Measurements from ENCODE around the gene PHACTR3.

Gene PHACTR3

GRCh38 chr20:59823030-59823423 is 218.7 kb downstream of the PHACTR3 start:
- Histone ChIP-seq H3K9ac (ENCODE audit: low read length) (no peak overlapping the region), H2AFZ (ENCODE audit: low read length) (no peak overlapping the region), H3K27ac (ENCODE audit: low read length) (no peak overlapping the region), H3K27me3 (replicated peaks; ENCODE audit: insufficient read depth, low read length) (peaks cover 41% of the 10 kb centered on the region; the same call in 1 of the 2 replicates), H4K20me1 (ENCODE audit: insufficient read depth, low read length) (no peaks in the 10 kb centered on the region), H3K36me3 (replicated peaks; ENCODE audit: insufficient read depth, low read length) (no peaks in the 10 kb centered on the region), H3F3A (ENCODE audit: insufficient read depth, low read length) (no peaks in the 10 kb centered on the region), H3K4me3 (ENCODE audit: low read length) (no peak overlapping the region), H3K79me2 (ENCODE audit: low read length) (no peaks in the 10 kb centered on the region), H3K9me2 (replicated peaks; ENCODE audit: insufficient read depth, low read length) (no peaks in the 10 kb centered on the region), H3K9me3 (replicated peaks; ENCODE audit: insufficient read depth, low read length) (no peaks in the 10 kb centered on the region), H3K4me1 (ENCODE audit: low read length) (no peaks in the 10 kb centered on the region), H3K4me2 (ENCODE audit: low read depth, low read length) (no peak overlapping the region)
- TF ChIP-seq EZH2 (optimal IDR thresholded peaks at IDR 0.05; ENCODE audit: low read depth, low read length) (no peak), EZH2phosphoT487 (IDR thresholded peaks at IDR 0.05; ENCODE audit: low read length) (no peak)
- TF ChIP-seq, protein P1, sequence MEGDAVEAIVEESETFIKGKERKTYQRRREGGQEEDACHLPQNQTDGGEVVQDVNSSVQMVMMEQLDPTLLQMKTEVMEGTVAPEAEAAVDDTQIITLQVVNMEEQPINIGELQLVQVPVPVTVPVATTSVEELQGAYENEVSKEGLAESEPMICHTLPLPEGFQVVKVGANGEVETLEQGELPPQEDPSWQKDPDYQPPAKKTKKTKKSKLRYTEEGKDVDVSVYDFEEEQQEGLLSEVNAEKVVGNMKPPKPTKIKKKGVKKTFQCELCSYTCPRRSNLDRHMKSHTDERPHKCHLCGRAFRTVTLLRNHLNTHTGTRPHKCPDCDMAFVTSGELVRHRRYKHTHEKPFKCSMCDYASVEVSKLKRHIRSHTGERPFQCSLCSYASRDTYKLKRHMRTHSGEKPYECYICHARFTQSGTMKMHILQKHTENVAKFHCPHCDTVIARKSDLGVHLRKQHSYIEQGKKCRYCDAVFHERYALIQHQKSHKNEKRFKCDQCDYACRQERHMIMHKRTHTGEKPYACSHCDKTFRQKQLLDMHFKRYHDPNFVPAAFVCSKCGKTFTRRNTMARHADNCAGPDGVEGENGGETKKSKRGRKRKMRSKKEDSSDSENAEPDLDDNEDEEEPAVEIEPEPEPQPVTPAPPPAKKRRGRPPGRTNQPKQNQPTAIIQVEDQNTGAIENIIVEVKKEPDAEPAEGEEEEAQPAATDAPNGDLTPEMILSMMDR (IDR thresholded peaks at IDR 0.05; ENCODE audit: low read length) = no peak
- no peak for DNase-seq

- Histone ChIP-seq H3K9me3 (replicated peaks; ENCODE audit: insufficient read depth, low read length) (no peaks in the 10 kb centered on the region), H4K20me1 (ENCODE audit: insufficient read depth, low read length) (no peaks in the 10 kb centered on the region), H3K4me1 (ENCODE audit: low read length) (no peaks in the 10 kb centered on the region), H3K9ac (ENCODE audit: low read length) (no peak overlapping the region), H3K9me2 (replicated peaks; ENCODE audit: insufficient read depth, low read length) (no peaks in the 10 kb centered on the region), H3F3A (ENCODE audit: insufficient read depth, low read length) (no peaks in the 10 kb centered on the region), H3K27me3 (replicated peaks; ENCODE audit: insufficient read depth, low read length) (peaks cover 45% of the 10 kb centered on the region; the same call in 1 of the 2 replicates), H3K36me3 (replicated peaks; ENCODE audit: insufficient read depth, low read length) (no peaks in the 10 kb centered on the region), H2AFZ (ENCODE audit: low read length) (no peak overlapping the region), H3K4me3 (ENCODE audit: low read length) (no peak overlapping the region), H3K27ac (ENCODE audit: low read length) (no peak overlapping the region), H3K4me2 (ENCODE audit: low read depth, low read length) (no peak overlapping the region), H3K79me2 (ENCODE audit: low read length) (no peaks in the 10 kb centered on the region)
- no peak for DNase-seq
- TF ChIP-seq EZH2phosphoT487 (IDR thresholded peaks at IDR 0.05; ENCODE audit: low read length) (no peak), EZH2 (optimal IDR thresholded peaks at IDR 0.05; ENCODE audit: low read depth, low read length) (no peak)
- TF ChIP-seq, protein P1 (IDR thresholded peaks at IDR 0.05; ENCODE audit: low read length) = no peak
Observed at GRCh38 chr20:59823491-59824259, 219.3 kb downstream of the PHACTR3 start.

GRCh38 chr20:59824711-59825562 is 220.6 kb downstream of the PHACTR3 start:
- no peak overlapping the region for H2AFZ ChIP-seq (ENCODE audit: low read length)
- no peaks in the 10 kb centered on the region for H3K36me3 ChIP-seq (replicated peaks; ENCODE audit: insufficient read depth, low read length)
- H3K9ac ChIP-seq (ENCODE audit: low read length) = no peak overlapping the region
- H3K9me2 ChIP-seq (replicated peaks; ENCODE audit: insufficient read depth, low read length) = no peaks in the 10 kb centered on the region
- no peak for DNase-seq
- TF ChIP-seq, protein P1 (IDR thresholded peaks at IDR 0.05; ENCODE audit: low read length) = no peak
- TF ChIP-seq EZH2phosphoT487 (IDR thresholded peaks at IDR 0.05; ENCODE audit: low read length) = no peak
- no peak for TF ChIP-seq EZH2 (optimal IDR thresholded peaks at IDR 0.05; ENCODE audit: low read depth, low read length)
- no peak overlapping the region for H3K4me3 ChIP-seq (ENCODE audit: low read length)
- H3K4me2 ChIP-seq (ENCODE audit: low read depth, low read length) = no peak overlapping the region
- H3K79me2 ChIP-seq (ENCODE audit: low read length) = no peaks in the 10 kb centered on the region
- no peaks in the 10 kb centered on the region for H3K4me1 ChIP-seq (ENCODE audit: low read length)
- H3K9me3 ChIP-seq (replicated peaks; ENCODE audit: insufficient read depth, low read length) = no peaks in the 10 kb centered on the region
- no peak overlapping the region for H3K27ac ChIP-seq (ENCODE audit: low read length)
- H4K20me1 ChIP-seq (ENCODE audit: insufficient read depth, low read length) = no peaks in the 10 kb centered on the region
- no peaks in the 10 kb centered on the region for H3F3A ChIP-seq (ENCODE audit: insufficient read depth, low read length)
- H3K27me3 ChIP-seq (replicated peaks; ENCODE audit: insufficient read depth, low read length) = peaks cover 45% of the 10 kb centered on the region; the same call in 1 of the 2 replicates

All from MM.1S (cell line).